WI38 (cell line): ENCODE measurements around the gene FBXL14.

Experiments
- H3K4me3 ChIP-seq: 2 replicates; pipeline ENCODE4 v1.5.1; 2011; ENCODE audit warnings: low read depth, mild to moderate bottlenecking, control low read depth, low read length
- CTCF ChIP-seq: IDR thresholded peaks from 2 replicates; pipeline ENCODE4 v1.5.1; 2012; ENCODE audit warnings: low read depth, mild to moderate bottlenecking, control low read depth, low read length

Gene FBXL14

GRCh38 chr12:1544996-1545700, 49.2 kb downstream of the FBXL14 start:
- H3K4me3 ChIP-seq: no peak overlapping the region
- no peak for TF ChIP-seq CTCF

GRCh38 chr12:1542599-1542998, 51.8 kb downstream of the FBXL14 start:
- no peak overlapping the region for H3K4me3 ChIP-seq
- no peak for TF ChIP-seq CTCF

GRCh38 chr12:1540690-1541089, 53.7 kb downstream of the FBXL14 start:
- no peak overlapping the region for H3K4me3 ChIP-seq
- TF ChIP-seq CTCF: no peak

GRCh38 chr12:1539135-1539534, 55.2 kb downstream of the FBXL14 start:
- no peak for TF ChIP-seq CTCF
- H3K4me3 ChIP-seq: no peak overlapping the region

GRCh38 chr12:1536817-1537216, 57.6 kb downstream of the FBXL14 start:
- TF ChIP-seq CTCF: no peak

GRCh38 chr12:1534748-1535147, 59.6 kb downstream of the FBXL14 start:
- peak overlapping the region; percentile 8 for H3K4me3 ChIP-seq
- no peak for TF ChIP-seq CTCF

More at GRCh38 chr12:1536817-1537216, 57.6 kb downstream of the FBXL14 start:
- no peak overlapping the region for H3K4me3 ChIP-seq

GRCh38 chr12:1533602-1534304, 60.6 kb downstream of the FBXL14 start:
- no peak for TF ChIP-seq CTCF
- H3K4me3 ChIP-seq: peak overlapping the region; percentile 82
